ENCODE measurements around the gene GCDH.

The GCDH gene

DNA sequence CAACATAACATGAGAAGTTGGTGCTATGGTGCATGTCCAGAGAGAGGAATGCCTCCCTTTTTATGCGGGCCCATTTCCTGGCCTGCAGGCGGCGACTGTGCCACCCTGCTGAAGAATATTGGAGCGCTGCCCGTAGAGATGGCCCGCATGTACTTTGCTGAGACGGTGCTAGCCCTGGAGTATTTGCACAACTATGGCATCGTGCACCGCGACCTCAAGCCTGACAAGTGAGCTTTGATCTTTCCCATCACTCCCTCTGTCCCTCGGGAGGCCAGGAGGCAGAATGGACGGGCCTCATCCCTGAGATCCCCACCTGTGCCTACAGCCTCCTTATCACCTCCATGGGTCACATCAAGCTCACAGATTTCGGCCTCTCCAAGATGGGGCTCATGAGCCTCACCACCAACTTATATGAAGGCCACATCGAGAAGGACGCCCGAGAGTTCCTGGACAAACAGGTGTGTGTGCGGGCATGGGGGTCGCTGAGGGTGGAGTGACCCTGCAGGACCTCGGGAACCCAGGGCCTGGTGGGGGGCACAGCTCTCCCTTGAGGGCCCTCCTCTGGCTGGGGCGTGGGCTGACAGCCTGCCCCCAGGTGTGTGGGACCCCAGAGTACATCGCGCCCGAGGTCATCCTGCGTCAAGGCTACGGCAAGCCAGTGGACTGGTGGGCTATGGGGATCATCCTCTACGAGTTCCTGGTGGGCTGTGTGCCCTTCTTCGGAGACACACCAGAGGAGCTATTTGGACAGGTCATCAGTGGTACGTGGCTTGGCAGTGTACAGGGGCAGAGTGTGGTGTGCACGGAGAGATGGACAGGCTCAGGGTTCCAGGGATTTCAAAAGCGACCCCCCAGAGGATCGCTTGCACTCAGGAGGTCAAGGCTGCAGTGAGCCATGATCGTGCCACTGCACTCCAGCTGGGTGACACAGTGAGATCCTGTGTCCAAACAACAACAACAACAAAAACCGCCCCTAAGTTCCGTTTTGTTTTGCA, 25.9 kb upstream of the GCDH start:
- H3K36me3 ChIP-seq (ENCODE audit: control insufficient read depth, insufficient read depth, low read length), result peaks cover 6% of the 10 kb centered on the region
- H3K4me1 ChIP-seq (ENCODE audit: control insufficient read depth, insufficient read depth, low read length), result peaks cover 11% of the 10 kb centered on the region
- H3K4me3 ChIP-seq (ENCODE audit: low read depth, low read length), result no peak overlapping the region
- H3K9ac ChIP-seq (ENCODE audit: low read depth, low read length), result no peak overlapping the region
- no peaks in the 10 kb centered on the region for H3K9me3 ChIP-seq (ENCODE audit: control insufficient read depth, insufficient read depth, low read length)
- H3K27me3 ChIP-seq (ENCODE audit: control insufficient read depth, insufficient read depth, low read length), result no peaks in the 10 kb centered on the region

DNA sequence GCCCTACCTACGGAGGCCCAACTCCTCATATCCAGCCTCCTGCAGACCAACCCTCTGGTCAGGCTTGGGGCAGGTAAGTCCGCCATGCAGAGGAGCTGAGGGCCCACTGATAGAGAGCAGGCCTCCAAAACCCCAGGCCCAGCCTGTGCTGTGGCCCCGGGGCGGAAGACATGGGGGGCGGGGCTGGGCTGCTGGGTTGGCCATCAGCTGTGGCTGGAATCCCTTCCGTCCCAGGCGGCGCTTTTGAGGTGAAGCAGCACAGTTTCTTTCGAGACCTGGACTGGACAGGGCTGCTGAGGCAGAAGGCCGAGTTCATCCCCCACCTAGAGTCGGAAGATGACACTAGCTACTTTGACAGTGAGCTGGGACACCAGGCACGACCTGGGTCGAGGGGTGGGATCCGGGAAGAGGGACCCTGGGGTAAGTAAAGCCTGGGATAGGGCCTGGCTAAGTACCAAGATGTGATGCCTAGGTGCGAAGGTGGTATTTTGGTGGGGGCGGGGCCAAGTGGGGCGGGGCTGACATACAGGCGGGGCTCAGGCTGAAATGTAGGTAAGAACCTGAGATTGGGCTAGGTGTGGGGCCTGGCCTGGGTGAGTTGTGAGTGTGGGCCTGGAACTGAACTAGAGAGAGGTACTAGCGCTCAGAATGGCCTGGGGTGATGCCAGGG, 25.1 kb upstream of the GCDH start:
- H3K4me1 ChIP-seq (ENCODE audit: control insufficient read depth, insufficient read depth, low read length), result peaks cover 11% of the 10 kb centered on the region
- no peaks in the 10 kb centered on the region for H3K27me3 ChIP-seq (ENCODE audit: control insufficient read depth, insufficient read depth, low read length)
- H3K4me3 ChIP-seq (ENCODE audit: low read depth, low read length), result no peak overlapping the region
- no peaks in the 10 kb centered on the region for H3K9me3 ChIP-seq (ENCODE audit: control insufficient read depth, insufficient read depth, low read length)
- no peak overlapping the region for H3K9ac ChIP-seq (ENCODE audit: low read depth, low read length)
- peaks cover 5% of the 10 kb centered on the region for H3K36me3 ChIP-seq (ENCODE audit: control insufficient read depth, insufficient read depth, low read length)

DNA sequence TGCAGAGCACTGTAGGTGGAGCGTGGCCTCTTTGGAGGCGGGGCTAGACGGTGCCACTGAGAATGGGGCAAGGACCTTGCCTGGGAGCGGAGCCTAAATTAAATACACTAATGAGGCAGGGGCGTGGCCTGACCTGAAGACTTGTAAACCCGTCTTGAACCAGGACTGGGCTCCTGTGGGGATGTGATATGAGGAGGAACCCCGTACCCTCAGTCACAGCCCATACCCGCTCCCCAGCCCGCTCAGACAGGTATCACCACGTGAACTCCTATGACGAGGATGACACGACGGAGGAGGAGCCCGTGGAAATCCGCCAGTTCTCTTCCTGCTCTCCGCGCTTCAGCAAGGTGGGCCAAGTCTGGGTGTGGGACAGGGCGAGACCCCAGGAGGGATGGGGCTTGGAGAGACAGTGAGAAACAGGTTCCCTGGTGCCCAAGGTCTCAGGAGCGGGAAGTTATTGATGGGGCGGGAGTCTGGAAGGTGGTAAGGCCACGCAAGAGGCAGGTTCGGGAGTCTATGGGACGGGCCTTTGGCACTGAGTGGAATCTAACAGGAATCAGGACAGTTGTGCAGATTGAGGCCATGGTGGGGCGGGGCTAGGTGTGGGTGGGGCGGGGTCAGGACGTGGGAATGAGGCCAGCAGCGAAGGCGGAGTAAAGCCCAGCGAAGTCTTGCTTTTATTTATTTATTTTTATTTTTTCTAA, 24.4 kb upstream of the GCDH start:
- H3K4me3 ChIP-seq (ENCODE audit: low read depth, low read length), result peak overlapping the region; percentile 67
- H3K27me3 ChIP-seq (ENCODE audit: control insufficient read depth, insufficient read depth, low read length), result no peaks in the 10 kb centered on the region
- H3K9me3 ChIP-seq (ENCODE audit: control insufficient read depth, insufficient read depth, low read length), result no peaks in the 10 kb centered on the region
- H3K36me3 ChIP-seq (ENCODE audit: control insufficient read depth, insufficient read depth, low read length), result peaks cover 5% of the 10 kb centered on the region
- no peak overlapping the region for H3K9ac ChIP-seq (ENCODE audit: low read depth, low read length)
- H3K4me1 ChIP-seq (ENCODE audit: control insufficient read depth, insufficient read depth, low read length), result peaks cover 11% of the 10 kb centered on the region

DNA sequence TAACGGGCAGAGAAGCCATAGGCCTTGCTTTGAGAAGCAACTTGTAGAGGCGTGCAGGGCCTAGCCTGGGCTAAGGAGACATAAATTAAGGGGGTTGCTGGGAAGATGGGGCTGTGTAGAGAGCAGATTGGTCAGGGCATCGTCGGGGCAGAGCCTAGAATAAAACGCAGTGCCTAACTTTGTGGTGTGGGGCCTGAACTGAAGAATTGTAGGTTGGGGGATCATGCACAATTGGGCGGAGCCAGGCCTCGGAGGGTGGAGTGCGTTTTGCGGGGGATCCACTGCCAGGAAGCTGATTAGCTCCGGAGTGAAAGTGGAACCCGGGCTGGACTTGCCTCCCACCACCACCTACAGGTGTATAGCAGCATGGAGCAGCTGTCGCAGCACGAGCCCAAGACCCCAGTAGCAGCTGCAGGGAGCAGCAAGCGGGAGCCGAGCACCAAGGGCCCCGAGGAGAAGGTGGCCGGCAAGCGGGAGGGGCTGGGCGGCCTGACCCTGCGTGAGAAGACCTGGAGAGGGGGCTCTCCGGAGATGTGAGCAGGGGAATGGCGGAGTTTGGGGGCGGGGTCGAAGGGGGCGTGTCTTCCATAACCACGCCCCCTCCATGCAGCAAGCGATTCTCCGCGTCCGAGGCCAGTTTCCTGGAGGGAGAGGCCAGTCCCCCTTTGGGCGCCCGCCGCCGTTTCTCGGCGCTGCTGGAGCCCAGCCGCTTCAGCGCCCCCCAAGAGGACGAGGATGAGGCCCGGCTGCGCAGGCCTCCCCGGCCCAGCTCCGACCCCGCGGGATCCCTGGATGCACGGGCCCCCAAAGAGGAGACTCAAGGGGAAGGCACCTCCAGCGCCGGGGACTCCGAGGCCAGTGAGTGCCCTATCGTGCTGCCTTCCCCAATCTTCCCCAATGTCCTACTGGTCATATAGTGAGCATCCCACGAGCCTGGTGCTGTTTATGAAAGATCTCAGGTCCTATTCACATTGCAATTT, 23.6 kb upstream of the GCDH start:
- H3K4me3 ChIP-seq (ENCODE audit: low read depth, low read length), result peak overlapping the region; percentile 67

DNA sequence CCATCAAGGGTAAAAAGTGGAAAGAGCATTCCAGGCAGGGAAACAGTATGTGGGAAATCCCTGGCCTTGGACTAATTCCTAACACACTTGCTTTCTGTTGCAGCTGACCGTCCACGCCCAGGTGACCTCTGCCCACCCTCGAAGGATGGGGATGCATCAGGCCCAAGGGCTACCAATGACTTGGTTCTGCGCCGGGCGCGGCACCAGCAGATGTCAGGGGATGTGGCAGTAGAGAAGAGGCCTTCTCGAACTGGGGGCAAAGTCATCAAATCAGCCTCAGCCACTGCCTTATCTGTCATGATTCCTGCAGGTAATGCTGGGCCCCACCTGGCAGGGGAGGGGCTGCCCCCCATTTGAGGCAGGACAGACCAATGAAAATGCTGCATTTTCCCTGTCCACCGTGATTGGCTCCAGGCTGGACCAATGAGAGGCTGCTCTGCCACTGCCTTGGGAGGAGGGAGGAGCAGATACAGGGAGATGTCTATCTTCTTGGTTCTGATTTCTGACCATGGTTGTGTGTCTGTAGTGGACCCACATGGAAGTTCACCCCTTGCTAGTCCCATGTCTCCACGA, 22.3 kb upstream of the GCDH start:
- Histone ChIP-seq H3K9me3 (ENCODE audit: control insufficient read depth, insufficient read depth, low read length) (no peaks in the 10 kb centered on the region), H3K27me3 (ENCODE audit: control insufficient read depth, insufficient read depth, low read length) (no peaks in the 10 kb centered on the region), H3K4me3 (ENCODE audit: low read depth, low read length) (no peak overlapping the region), H3K36me3 (ENCODE audit: control insufficient read depth, insufficient read depth, low read length) (peaks cover 7% of the 10 kb centered on the region), H3K9ac (ENCODE audit: low read depth, low read length) (no peak overlapping the region), H3K4me1 (ENCODE audit: control insufficient read depth, insufficient read depth, low read length) (peaks cover 11% of the 10 kb centered on the region)

More for the DNA sequence above, 23.6 kb upstream of the GCDH start:
- H3K4me1 ChIP-seq (ENCODE audit: control insufficient read depth, insufficient read depth, low read length), result peaks cover 11% of the 10 kb centered on the region
- no peaks in the 10 kb centered on the region for H3K9me3 ChIP-seq (ENCODE audit: control insufficient read depth, insufficient read depth, low read length)
- H3K9ac ChIP-seq (ENCODE audit: low read depth, low read length), result peak overlapping the region; percentile 65
- H3K27me3 ChIP-seq (ENCODE audit: control insufficient read depth, insufficient read depth, low read length), result no peaks in the 10 kb centered on the region
- H3K36me3 ChIP-seq (ENCODE audit: control insufficient read depth, insufficient read depth, low read length), result peaks cover 5% of the 10 kb centered on the region

DNA sequence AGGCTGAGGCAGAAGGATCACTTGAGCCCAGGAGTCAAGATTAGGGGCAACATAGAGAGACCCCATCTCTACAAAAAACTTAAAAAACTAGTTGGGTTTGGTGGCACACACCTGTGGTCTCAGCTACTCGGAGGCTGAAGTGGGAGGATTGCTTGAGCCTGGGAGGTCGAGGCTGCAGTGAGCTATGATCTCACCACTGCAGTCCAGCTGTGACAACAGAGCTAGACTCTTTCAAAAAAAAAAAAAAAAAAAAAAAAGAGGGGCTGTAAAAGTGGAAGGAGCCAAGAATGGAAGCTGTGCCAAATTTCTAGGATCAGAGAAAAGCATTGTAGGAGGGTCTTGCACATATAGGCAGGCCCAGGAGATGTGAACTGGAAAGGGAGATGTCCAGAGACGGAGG, 19.3 kb upstream of the GCDH start:
- no peak overlapping the region for H3K9ac ChIP-seq (ENCODE audit: low read depth, low read length)
- H3K27me3 ChIP-seq (ENCODE audit: control insufficient read depth, insufficient read depth, low read length), result no peaks in the 10 kb centered on the region
- H3K36me3 ChIP-seq (ENCODE audit: control insufficient read depth, insufficient read depth, low read length), result peaks cover 9% of the 10 kb centered on the region
- peaks cover 5% of the 10 kb centered on the region for H3K4me1 ChIP-seq (ENCODE audit: control insufficient read depth, insufficient read depth, low read length)
- H3K9me3 ChIP-seq (ENCODE audit: control insufficient read depth, insufficient read depth, low read length), result no peaks in the 10 kb centered on the region
- no peak overlapping the region for H3K4me3 ChIP-seq (ENCODE audit: low read depth, low read length)

DNA sequence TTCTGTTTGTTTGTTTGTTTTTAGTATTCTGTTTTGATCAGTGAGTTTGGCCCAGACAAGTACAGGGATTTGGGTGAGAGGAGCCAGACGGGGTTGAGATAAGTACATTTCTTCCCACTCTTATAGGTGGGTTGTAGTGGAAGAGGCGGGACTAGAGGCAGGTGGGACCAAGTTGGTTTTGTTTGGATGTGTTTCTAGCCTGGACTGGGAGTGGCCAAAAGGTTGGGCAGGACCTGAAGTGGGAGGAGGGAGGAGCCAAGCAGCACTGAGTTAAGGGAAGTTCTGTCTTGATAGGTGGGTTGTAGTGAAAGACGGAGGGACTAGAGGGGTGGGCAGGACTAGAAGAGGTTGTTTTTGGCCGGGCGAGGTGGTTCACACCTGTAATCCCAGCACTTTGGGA, 18.7 kb upstream of the GCDH start:
- Histone ChIP-seq H3K4me1 (ENCODE audit: control insufficient read depth, insufficient read depth, low read length) (peaks cover under 1% of the 10 kb centered on the region), H3K9me3 (ENCODE audit: control insufficient read depth, insufficient read depth, low read length) (no peaks in the 10 kb centered on the region), H3K36me3 (ENCODE audit: control insufficient read depth, insufficient read depth, low read length) (peaks cover 9% of the 10 kb centered on the region), H3K27me3 (ENCODE audit: control insufficient read depth, insufficient read depth, low read length) (no peaks in the 10 kb centered on the region), H3K4me3 (ENCODE audit: low read depth, low read length) (no peak overlapping the region), H3K9ac (ENCODE audit: low read depth, low read length) (no peak overlapping the region)

DNA sequence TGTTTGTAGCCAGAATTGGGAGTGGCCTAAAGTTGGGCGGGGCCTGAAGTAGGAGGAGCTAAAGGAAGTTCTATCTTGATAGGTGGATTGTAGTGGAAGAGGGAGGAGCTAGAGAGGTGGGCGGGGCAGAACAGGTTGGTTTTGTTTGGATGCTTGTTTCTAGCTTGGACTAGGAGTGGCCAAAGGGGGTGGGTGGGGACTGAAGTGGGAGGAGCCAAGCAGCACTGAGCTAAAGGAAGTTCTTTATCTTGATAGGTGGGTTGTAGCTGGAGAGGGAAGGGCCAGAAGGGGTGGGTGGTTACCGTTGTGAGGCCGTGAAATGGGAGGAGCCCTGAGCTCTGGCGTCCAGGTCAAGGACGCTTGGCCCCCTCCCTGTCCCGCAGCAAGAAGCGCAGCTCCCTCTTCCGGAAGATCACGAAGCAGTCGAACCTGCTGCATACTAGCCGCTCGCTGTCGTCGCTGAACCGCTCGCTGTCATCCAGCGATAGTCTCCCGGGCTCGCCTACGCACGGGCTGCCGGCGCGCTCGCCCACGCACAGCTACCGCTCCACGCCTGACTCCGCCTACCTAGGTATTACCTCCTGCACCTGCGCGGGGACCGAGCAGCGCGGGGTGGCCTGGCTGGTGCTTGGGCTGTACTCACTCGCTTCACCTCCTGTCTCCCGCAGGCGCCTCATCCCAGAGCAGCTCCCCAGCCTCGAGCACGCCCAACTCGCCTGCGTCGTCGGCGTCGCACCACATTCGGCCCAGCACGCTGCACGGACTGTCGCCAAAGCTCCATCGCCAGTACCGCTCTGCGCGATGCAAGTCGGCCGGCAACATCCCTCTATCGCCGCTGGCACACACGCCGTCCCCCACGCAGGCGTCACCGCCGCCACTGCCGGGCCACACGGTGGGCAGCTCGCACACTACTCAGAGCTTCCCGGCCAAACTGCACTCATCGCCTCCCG, 17.7 kb upstream of the GCDH start:
- H3K4me3 ChIP-seq (ENCODE audit: low read depth, low read length), result peak overlapping the region; percentile 26
- H3K9me3 ChIP-seq (ENCODE audit: control insufficient read depth, insufficient read depth, low read length), result no peaks in the 10 kb centered on the region
- no peak overlapping the region for H3K9ac ChIP-seq (ENCODE audit: low read depth, low read length)
- no peaks in the 10 kb centered on the region for H3K27me3 ChIP-seq (ENCODE audit: control insufficient read depth, insufficient read depth, low read length)
- peaks cover 14% of the 10 kb centered on the region for H3K36me3 ChIP-seq (ENCODE audit: control insufficient read depth, insufficient read depth, low read length)
- H3K4me1 ChIP-seq (ENCODE audit: control insufficient read depth, insufficient read depth, low read length), result no peaks in the 10 kb centered on the region

DNA sequence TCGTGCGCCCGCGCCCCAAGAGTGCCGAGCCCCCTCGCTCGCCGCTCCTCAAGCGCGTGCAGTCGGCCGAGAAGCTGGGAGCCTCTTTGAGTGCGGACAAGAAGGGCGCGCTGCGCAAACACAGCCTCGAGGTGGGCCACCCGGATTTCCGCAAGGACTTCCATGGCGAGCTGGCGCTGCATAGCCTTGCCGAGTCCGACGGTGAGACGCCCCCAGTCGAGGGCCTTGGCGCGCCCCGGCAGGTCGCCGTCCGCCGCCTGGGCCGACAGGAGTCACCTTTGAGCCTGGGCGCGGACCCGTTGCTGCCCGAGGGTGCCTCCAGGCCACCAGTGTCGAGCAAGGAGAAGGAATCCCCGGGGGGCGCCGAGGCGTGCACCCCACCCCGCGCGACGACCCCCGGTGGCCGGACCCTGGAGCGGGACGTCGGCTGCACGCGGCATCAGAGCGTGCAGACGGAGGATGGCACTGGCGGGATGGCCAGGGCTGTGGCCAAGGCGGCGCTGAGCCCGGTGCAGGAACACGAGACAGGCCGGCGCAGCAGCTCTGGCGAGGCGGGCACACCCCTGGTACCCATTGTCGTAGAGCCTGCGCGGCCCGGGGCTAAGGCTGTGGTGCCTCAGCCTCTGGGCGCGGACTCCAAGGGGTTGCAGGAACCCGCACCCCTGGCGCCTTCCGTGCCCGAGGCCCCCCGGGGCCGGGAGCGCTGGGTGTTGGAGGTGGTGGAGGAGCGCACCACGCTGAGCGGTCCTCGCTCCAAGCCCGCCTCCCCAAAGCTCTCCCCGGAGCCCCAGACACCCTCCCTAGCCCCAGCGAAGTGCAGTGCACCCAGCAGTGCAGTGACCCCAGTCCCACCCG, 16.8 kb upstream of the GCDH start:
- Histone ChIP-seq H3K9ac (ENCODE audit: low read depth, low read length) (no peak overlapping the region), H3K4me3 (ENCODE audit: low read depth, low read length) (peak overlapping the region; percentile 26), H3K4me1 (ENCODE audit: control insufficient read depth, insufficient read depth, low read length) (no peaks in the 10 kb centered on the region), H3K27me3 (ENCODE audit: control insufficient read depth, insufficient read depth, low read length) (no peaks in the 10 kb centered on the region), H3K36me3 (ENCODE audit: control insufficient read depth, insufficient read depth, low read length) (peaks cover 11% of the 10 kb centered on the region), H3K9me3 (ENCODE audit: control insufficient read depth, insufficient read depth, low read length) (no peaks in the 10 kb centered on the region)
